Activated B cell treated with CpG ODN at 0.5 μM for 24 hours (primary cell): ENCODE measurements around the gene DNAH2. TPM values are rescaled to one million over a fixed set of nuclear protein-coding genes. Genes with fewer than 3 reads are reported as not detected.

Experiments used
- ATAC-seq: fragments of 200-7000 bp; cut with Tn5 transposase; one replicate; pipeline ENCODE4 v1.10.0; 2021; ENCODE audit warnings: low read depth, mild to moderate bottlenecking, moderate library complexity
- CTCF ChIA-PET: fragments of 350-600 bp; sonication (Branson Sonifier 250); formaldehyde crosslinking; loops from one replicate; lab custom pipeline; 2021; ENCODE audit warnings: antibody characterized with exemption; lab: Charles Lee
- POLR2A ChIA-PET: fragments of 350-600 bp; sonication (Branson Sonifier 250); formaldehyde crosslinking; loops from one replicate; lab custom pipeline; 2021; ENCODE audit warnings: antibody characterized with exemption; lab: Charles Lee
- DNase-seq: peaks from one replicate; pipeline ENCODE4 v3.0.0; 2022
- H3K27ac Mint-ChIP-seq: one replicate; pipeline ENCODE4 v1.8.0; 2020; ENCODE audit warnings: mixed read lengths
- H3K27me3 Mint-ChIP-seq: one replicate; pipeline ENCODE4 v1.8.0; 2021; ENCODE audit warnings: mixed read lengths
- H3K36me3 Mint-ChIP-seq: one replicate; pipeline ENCODE4 v1.8.0; 2021; ENCODE audit warnings: low read depth, mixed read lengths
- H3K4me1 Mint-ChIP-seq: one replicate; pipeline ENCODE4 v1.8.0; 2021; ENCODE audit warnings: mixed read lengths
- H3K4me3 Mint-ChIP-seq: one replicate; pipeline ENCODE4 v1.8.0; 2020; ENCODE audit warnings: mild to moderate bottlenecking, mixed read lengths
- H3K9me3 Mint-ChIP-seq: one replicate; pipeline ENCODE4 v1.8.0; 2020; ENCODE audit warnings: mixed read lengths
- intact Hi-C: fragments of 100-400 bp; cut with micrococcal nuclease; formaldehyde crosslinking; loops from one replicate; pipeline ENCODE4 v1.15.1; 2024
- total RNA-seq: library from RNA; stranded (reverse); gene quantifications from 2 replicates; pipeline ENCODE4 v1.2.3, GENCODE V29; 2022
- TF ChIP-seq, protein P1 (sequence below): fragments of 200-600 bp; IDR thresholded peaks from one replicate; pipeline ENCODE4 v1.8.0; 2022; ENCODE audit warnings: antibody characterized with exemption, mild to moderate bottlenecking

The DNAH2 gene
- total RNA-seq, 1 donor from 2014 or later = not detected

DNA sequence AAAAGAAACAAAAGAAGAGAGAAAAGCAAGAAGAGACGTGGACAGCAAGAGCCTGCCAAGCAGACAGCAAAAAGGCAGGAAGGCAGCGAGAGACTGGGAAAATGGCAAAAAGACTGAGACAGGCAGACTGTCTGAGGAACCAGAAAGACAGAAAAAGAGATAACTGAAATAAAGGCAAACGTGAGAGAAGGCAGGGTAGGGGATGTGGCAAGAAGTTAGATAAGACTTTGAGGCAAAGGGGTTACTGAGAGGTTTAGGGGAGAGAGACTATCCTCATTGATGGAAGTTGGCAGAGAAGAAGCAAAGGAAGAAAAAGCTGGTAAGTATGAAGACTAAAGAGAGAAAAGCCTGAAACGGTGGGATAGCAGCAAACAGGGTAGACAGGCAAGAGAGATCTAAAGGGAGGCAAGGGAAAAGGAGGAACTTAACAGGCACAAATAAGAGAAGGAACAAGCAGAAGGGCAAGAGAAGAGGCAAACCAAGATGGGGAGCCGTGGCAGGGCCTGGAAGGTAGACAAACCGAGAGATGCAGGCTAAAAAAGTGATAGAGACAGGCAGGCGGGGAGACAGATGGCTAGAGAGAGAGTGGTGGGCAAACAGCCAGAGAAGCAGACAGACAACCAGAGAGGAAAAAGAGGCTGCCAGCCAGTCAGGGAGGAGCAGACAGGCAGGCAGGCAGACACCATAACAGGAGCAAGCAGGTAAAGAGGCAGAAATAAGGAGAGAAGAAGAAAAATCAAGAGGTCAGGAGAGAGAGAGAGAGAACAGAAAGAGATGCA is 163.9 kb downstream of the DNAH2 start:
- TF ChIP-seq, protein P1, sequence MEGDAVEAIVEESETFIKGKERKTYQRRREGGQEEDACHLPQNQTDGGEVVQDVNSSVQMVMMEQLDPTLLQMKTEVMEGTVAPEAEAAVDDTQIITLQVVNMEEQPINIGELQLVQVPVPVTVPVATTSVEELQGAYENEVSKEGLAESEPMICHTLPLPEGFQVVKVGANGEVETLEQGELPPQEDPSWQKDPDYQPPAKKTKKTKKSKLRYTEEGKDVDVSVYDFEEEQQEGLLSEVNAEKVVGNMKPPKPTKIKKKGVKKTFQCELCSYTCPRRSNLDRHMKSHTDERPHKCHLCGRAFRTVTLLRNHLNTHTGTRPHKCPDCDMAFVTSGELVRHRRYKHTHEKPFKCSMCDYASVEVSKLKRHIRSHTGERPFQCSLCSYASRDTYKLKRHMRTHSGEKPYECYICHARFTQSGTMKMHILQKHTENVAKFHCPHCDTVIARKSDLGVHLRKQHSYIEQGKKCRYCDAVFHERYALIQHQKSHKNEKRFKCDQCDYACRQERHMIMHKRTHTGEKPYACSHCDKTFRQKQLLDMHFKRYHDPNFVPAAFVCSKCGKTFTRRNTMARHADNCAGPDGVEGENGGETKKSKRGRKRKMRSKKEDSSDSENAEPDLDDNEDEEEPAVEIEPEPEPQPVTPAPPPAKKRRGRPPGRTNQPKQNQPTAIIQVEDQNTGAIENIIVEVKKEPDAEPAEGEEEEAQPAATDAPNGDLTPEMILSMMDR = no peak
- DNase-seq (no peak), ATAC-seq (no peak)
- no peaks in the 10 kb centered on the region for H3K9me3 Mint-ChIP-seq
- H3K27ac Mint-ChIP-seq = no peak overlapping the region
- H3K4me3 Mint-ChIP-seq = no peak overlapping the region
- ChIA-PET CTCF (no interaction called here), POLR2A (no interaction called here)
- H3K4me1 Mint-ChIP-seq = peaks cover 10% of the 10 kb centered on the region
- peaks cover 8% of the 10 kb centered on the region for H3K36me3 Mint-ChIP-seq
- no peaks in the 10 kb centered on the region for H3K27me3 Mint-ChIP-seq
- intact Hi-C loops = no loop called here

DNA sequence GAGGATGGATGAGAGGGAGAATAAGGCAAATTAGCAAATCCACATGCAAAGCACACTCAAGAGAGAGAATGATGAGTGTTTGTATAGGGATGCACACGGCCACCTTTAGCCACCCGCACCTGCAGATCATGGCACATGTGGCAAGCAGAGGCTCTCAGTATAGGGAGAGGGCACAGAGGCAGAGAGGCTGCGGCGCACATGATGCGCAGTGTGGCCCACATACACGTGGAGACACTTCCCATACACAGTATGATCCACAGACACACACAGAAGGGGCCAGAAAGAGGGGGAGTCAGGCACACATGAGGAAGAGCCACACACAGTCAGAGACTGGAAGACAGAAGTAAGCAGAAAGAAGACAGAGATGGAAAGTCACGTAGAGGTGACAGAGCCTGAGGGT is 164.5 kb downstream of the DNAH2 start:
- H3K4me1 Mint-ChIP-seq = peaks cover 8% of the 10 kb centered on the region
- intact Hi-C loops = no loop called here
- ATAC-seq (no peak), DNase-seq (no peak)
- H3K27me3 Mint-ChIP-seq = no peaks in the 10 kb centered on the region
- no peak overlapping the region for H3K27ac Mint-ChIP-seq
- TF ChIP-seq, protein P1 = no peak
- H3K9me3 Mint-ChIP-seq = no peaks in the 10 kb centered on the region
- H3K4me3 Mint-ChIP-seq = no peak overlapping the region
- ChIA-PET CTCF (no interaction called here), POLR2A (no interaction called here)
- H3K36me3 Mint-ChIP-seq = peaks cover 8% of the 10 kb centered on the region

DNA sequence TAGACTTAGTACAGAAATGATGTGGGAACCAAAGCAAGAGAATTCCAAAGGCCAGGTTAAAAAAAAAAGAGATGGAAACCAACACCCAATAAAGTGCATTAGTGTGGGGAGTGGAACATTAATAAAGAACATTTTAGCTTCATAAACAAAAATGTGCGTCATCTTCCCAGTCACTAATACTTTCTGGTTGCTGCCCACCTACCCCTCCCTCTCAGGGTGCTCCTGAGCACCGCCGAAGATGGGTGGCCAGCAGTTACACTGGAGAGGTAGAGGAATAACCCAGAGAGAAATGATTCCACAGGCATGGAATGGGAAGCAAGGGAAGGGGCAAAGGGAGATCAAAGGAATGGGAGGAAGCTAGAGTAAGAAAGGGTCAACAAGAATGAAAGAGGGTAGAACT is 165.1 kb downstream of the DNAH2 start:
- DNase-seq (no peak), ATAC-seq (no peak)
- Mint-ChIP-seq H3K4me3 (no peak overlapping the region), H3K27me3 (no peaks in the 10 kb centered on the region), H3K36me3 (peaks cover 8% of the 10 kb centered on the region), H3K27ac (no peak overlapping the region), H3K9me3 (no peaks in the 10 kb centered on the region), H3K4me1 (peaks cover 8% of the 10 kb centered on the region)
- TF ChIP-seq, protein P1 = no peak
- intact Hi-C loops = no loop called here
- CTCF ChIA-PET = interaction anchor here (1.0 to 1.5 kb wide), 2 partner anchors 21 to 47 kb away, joined by 4 read pairs; no protein-coding TSS in a partner anchor
- POLR2A ChIA-PET = interaction anchor here (0.6 kb wide), 1 partner anchor 176 kb away, joined by 7 read pairs; no protein-coding TSS in a partner anchor

Other genes starting within 250 kb of the DNAH2 start
- gene ZBTB4, start 238.1 kb upstream of the DNAH2 start, total RNA-seq = 28.8 and 30.5 TPM in 2 replicates
- not detected in 2 replicates for gene SLC35G6, start 236.3 kb upstream of the DNAH2 start, total RNA-seq
- 148 and 162 TPM in 2 replicates for gene POLR2A, start 233.4 kb upstream of the DNAH2 start, total RNA-seq
- gene TNFSF12, start 168.7 kb upstream of the DNAH2 start, total RNA-seq = 25.2 and 30.7 TPM in 2 replicates
- gene TNFSF13, start 159.0 kb upstream of the DNAH2 start, total RNA-seq = 14.4 and 15.3 TPM in 2 replicates
- 49.6 and 55.8 TPM in 2 replicates for gene SENP3, start 155.8 kb upstream of the DNAH2 start, total RNA-seq
- 7.2 and 7.8 TPM in 2 replicates for gene CD68, start 138.1 kb upstream of the DNAH2 start, total RNA-seq
- gene MPDU1, start 133.9 kb upstream of the DNAH2 start, total RNA-seq = 50.7 and 58.9 TPM in 2 replicates
- gene SOX15, start 127.7 kb upstream of the DNAH2 start, total RNA-seq = 0.24 and 0.64 TPM in 2 replicates
- gene FXR2, start 102.8 kb upstream of the DNAH2 start, total RNA-seq = 27.5 and 32.4 TPM in 2 replicates
- gene SAT2, start 89.9 kb upstream of the DNAH2 start, total RNA-seq = 44.5 and 45.0 TPM in 2 replicates
- gene SHBG, start 87.6 kb upstream of the DNAH2 start, total RNA-seq = not detected in 2 replicates
- gene ATP1B2, start 66.8 kb upstream of the DNAH2 start, total RNA-seq = not detected in 2 replicates
- 217 and 220 TPM in 2 replicates for gene TP53, start 30.3 kb upstream of the DNAH2 start, total RNA-seq
- gene WRAP53, start 29.3 kb upstream of the DNAH2 start, total RNA-seq = 17.1 and 17.6 TPM in 2 replicates
- not detected in 2 replicates for gene EFNB3, start 12.5 kb upstream of the DNAH2 start, total RNA-seq
- 70.8 and 72.5 TPM in 2 replicates for gene KDM6B, start 116.5 kb downstream of the DNAH2 start, total RNA-seq
- gene TMEM88, start 137.3 kb downstream of the DNAH2 start, total RNA-seq = 3.2 and 7.1 TPM in 2 replicates
- 36.0 and 47.9 TPM in 2 replicates for gene NAA38, start 139.8 kb downstream of the DNAH2 start, total RNA-seq
- 5.4 and 6.1 TPM in 2 replicates for gene CYB5D1, start 140.3 kb downstream of the DNAH2 start, total RNA-seq
- 103 and 109 TPM in 2 replicates for gene CHD3, start 171.0 kb downstream of the DNAH2 start, total RNA-seq
- 2.5 and 2.8 TPM in 2 replicates for gene RNF227, start 198.5 kb downstream of the DNAH2 start, total RNA-seq
- gene KCNAB3, start 212.1 kb downstream of the DNAH2 start, total RNA-seq = 10.8 and 12.9 TPM in 2 replicates
- 129 and 167 TPM in 2 replicates for gene TRAPPC1, start 214.2 kb downstream of the DNAH2 start, total RNA-seq
- gene CNTROB, start 214.5 kb downstream of the DNAH2 start, total RNA-seq = 23.0 and 24.6 TPM in 2 replicates